Fibroblast of villous mesenchyme (primary cell): ENCODE measurements around the gene ADGRB2. TPM values are rescaled to one million over a fixed set of nuclear protein-coding genes. Genes with fewer than 3 reads are reported as not detected.

Source experiments
- DNase-seq: peaks from one replicate; pipeline ENCODE4 v3.0.0-alpha.2; 2010; ENCODE audit warnings: low read depth
- H3K4me3 ChIP-seq: 2 replicates; pipeline ENCODE4 v1.5.1; 2011; ENCODE audit warnings: low read depth, mild to moderate bottlenecking, low read length
- total RNA-seq: library from RNA; depleted of rRNA; stranded (reverse); fragments of >200 nt; gene quantifications from 2 replicates; pipeline ENCODE4 v1.2.3, GENCODE V29; 2012
- TF ChIP-seq, protein P1 (sequence below): IDR thresholded peaks from 2 replicates; pipeline ENCODE4 v1.5.1; 2012; ENCODE audit warnings: low read depth, mild to moderate bottlenecking, low read length; ENCODE audit not compliant: insufficient read depth

Gene ADGRB2
- total RNA-seq, 1 donor, result 14.2 TPM

- TF ChIP-seq, protein P1, sequence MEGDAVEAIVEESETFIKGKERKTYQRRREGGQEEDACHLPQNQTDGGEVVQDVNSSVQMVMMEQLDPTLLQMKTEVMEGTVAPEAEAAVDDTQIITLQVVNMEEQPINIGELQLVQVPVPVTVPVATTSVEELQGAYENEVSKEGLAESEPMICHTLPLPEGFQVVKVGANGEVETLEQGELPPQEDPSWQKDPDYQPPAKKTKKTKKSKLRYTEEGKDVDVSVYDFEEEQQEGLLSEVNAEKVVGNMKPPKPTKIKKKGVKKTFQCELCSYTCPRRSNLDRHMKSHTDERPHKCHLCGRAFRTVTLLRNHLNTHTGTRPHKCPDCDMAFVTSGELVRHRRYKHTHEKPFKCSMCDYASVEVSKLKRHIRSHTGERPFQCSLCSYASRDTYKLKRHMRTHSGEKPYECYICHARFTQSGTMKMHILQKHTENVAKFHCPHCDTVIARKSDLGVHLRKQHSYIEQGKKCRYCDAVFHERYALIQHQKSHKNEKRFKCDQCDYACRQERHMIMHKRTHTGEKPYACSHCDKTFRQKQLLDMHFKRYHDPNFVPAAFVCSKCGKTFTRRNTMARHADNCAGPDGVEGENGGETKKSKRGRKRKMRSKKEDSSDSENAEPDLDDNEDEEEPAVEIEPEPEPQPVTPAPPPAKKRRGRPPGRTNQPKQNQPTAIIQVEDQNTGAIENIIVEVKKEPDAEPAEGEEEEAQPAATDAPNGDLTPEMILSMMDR, result no peak
- H3K4me3 ChIP-seq, result no peak overlapping the region
- DNase-seq, result no peak
These were observed 14.8 kb upstream of the ADGRB2 start for GRCh38 chr1:31778763-31779488.

DNA sequence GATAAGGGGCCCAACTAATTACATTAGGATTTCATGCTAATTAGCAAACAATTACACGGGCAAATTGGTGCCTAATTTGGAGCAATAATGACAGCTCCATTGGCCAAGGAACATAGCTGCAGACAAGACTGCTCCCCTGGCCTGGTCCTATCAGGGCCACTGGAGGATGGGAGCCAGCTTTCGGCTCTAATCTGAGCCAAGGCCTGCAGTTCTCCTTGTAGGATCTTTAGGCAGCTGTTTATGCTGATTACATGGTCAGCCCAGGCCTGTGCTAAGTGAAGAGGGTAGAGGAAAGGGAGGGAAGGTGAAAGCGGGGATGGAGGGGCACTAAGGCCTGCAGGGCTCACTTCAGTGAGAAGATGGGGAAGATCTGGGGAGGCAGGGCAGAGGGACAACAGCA is 12.4 kb upstream of the ADGRB2 start:
- TF ChIP-seq, protein P1, result no peak
- DNase-seq, result no peak
- H3K4me3 ChIP-seq, result no peak overlapping the region

DNA sequence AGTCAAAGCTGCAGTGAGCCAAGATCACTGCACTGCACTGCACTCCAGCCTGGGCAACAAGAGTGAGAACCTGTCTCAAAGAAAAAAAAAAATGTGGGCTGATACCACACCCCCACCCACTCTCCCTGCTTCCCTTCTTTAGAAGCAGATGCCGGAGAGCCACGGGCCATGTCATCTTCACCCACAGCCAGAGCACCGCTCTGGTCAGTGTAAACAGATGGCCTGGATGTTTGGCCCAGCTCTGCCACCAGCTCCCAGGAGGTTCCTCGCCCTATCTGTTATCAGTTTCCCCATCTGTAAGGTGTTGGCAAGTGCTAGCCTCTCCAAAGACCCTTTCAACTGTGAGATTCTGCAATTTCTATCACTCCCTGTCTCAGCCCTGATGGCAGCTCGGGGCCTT is 11.9 kb upstream of the ADGRB2 start:
- H3K4me3 ChIP-seq, result no peak overlapping the region
- DNase-seq, result no peak
- TF ChIP-seq, protein P1, result no peak

DNA sequence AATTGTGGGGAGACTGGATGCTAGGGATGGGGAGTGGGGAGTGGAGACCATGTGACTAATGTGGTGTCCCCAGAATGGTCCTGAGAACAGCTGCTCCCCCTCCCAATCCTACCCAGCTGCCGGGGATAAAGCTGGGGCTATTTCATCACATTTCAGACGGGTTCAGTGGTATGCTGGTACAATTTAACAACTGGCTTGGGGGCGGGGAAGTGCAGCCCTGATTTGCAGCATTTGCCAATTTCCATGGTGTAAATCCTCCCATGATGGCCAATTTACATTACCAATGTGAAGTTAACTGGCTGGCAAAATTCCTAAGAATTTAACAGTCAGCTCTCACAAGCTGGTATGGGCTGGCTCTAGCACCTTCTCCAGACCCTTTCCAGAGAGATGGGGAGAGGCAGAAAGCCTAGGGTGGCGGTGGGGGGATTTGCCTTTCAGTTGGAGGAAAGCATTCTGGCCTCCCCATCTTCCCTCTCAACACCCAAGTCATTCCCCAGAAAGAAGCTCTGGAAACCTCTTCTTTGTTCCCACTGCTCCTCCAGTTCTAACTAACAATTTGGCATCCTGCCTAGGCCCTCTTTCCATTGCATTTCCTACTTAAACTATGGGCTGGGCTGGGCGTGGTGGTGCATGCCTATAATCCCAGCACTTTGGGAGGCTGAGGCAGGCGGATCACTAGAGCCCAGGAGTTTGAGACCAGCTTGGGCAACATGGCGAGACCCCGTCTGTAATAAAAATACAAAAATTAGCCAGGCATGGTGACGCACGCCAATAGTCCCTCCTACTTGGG is 11.3 kb upstream of the ADGRB2 start:
- no peak for DNase-seq
- H3K4me3 ChIP-seq, result no peak overlapping the region
- TF ChIP-seq, protein P1, result no peak

DNA sequence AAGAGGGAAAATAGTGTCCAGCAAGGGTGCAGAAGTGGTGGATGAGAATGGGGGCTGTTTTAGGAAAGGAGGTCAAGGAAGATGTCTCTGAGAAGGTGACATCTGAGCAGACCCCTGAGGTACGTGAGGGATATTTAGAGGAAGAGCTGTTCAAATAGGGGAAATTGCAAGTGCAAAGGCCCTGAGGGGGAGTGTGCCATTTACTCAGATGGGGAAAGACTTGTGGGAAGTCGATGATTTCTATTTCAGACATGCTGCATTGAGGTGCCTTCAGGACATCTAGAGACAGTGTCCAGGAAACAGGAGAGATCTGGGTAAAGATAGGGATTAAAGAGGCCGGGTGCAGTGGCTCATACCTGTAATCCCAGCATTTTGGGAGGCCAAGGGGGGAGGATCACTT is 10.4 kb upstream of the ADGRB2 start:
- TF ChIP-seq, protein P1, result no peak
- no peak overlapping the region for H3K4me3 ChIP-seq
- DNase-seq, result no peak

- H3K4me3 ChIP-seq, result no peak overlapping the region
- DNase-seq, result no peak
- TF ChIP-seq, protein P1, result no peak
These were observed 9.7 kb upstream of the ADGRB2 start for GRCh38 chr1:31773861-31774260.
